A673 (cell line): ENCODE results near the gene KAT2A. TPM values are rescaled to one million over a fixed set of nuclear protein-coding genes. Genes with fewer than 3 reads are reported as not detected.

Experiments used
- BruUV-seq: library from RNA; stranded (reverse); fragments of 400-500 nt; replicated peaks from 2 replicates; lab custom pipeline; 2021; lab: Mats Ljungman, UMichigan
- CTCF ChIA-PET: fragments of 300-600 bp; sonication (Branson Sonifier 250); formaldehyde crosslinking; loops from one replicate; lab custom pipeline; 2022; ENCODE audit warnings: antibody characterized with exemption; lab: Charles Lee
- POLR2A ChIA-PET: fragments of 300-600 bp; sonication (Branson Sonifier 250); formaldehyde crosslinking; loops from one replicate; lab custom pipeline; 2022; ENCODE audit warnings: antibody characterized with exemption; ENCODE audit not compliant: low non-redundant PET; lab: Charles Lee
- DNase-seq: peaks from one replicate; pipeline ENCODE4 v3.0.0-alpha.2; 2015; ENCODE audit warnings: low spot score
- H3K27ac ChIP-seq: fragments of 200-600 bp; sonication (generic); 2 replicates; pipeline ENCODE4 v1.5.1; 2016; ENCODE audit warnings: mixed run types, low read depth, mild to moderate bottlenecking, mixed read lengths, antibody characterized with exemption, low read length; ENCODE audit not compliant: poor library complexity, severe bottlenecking
- H3K27me3 ChIP-seq: fragments of 200-600 bp; sonication (generic); replicated peaks from 2 replicates; pipeline ENCODE4 v1.6.1; 2017; ENCODE audit warnings: mixed run types, low read depth, mild to moderate bottlenecking, mixed read lengths, antibody characterized with exemption, low read length; ENCODE audit not compliant: insufficient read depth, poor library complexity
- H3K36me3 ChIP-seq: fragments of 200-600 bp; sonication (generic); 2 replicates; pipeline ENCODE4 v1.6.1; 2016; ENCODE audit warnings: mixed run types, mild to moderate bottlenecking, mixed read lengths, antibody characterized with exemption, low read length; ENCODE audit not compliant: insufficient read depth, poor library complexity, severe bottlenecking
- H3K4me1 ChIP-seq: fragments of 200-600 bp; sonication (generic); 2 replicates; pipeline ENCODE4 v1.6.1; 2017; ENCODE audit warnings: mixed run types, mild to moderate bottlenecking, mixed read lengths, antibody characterized with exemption, low read length; ENCODE audit not compliant: insufficient read depth, poor library complexity, severe bottlenecking
- H3K4me3 ChIP-seq: fragments of 200-600 bp; sonication (generic); 2 replicates; pipeline ENCODE4 v1.5.1; 2016; ENCODE audit warnings: low read depth, mixed run types, mild to moderate bottlenecking, mixed read lengths, low read length; ENCODE audit not compliant: poor library complexity, severe bottlenecking
- H3K9me3 ChIP-seq: fragments of 200-600 bp; sonication (generic); 2 replicates; pipeline ENCODE4 v1.6.1; 2016; ENCODE audit warnings: mixed run types, low read depth, mild to moderate bottlenecking, mixed read lengths, antibody characterized with exemption, low read length; ENCODE audit not compliant: poor library complexity, severe bottlenecking
- CTCF ChIP-seq: fragments of 300-800, 200-600 bp; sonication (generic); conservative IDR thresholded peaks from 2 replicates; pipeline ENCODE4 v1.5.1; 2017; ENCODE audit warnings: low read depth, mild to moderate bottlenecking, antibody characterized with exemption, low read length, moderate library complexity, mixed read lengths
- EZH2 ChIP-seq: fragments of 200-600 bp; sonication (generic); IDR thresholded peaks from 2 replicates; pipeline ENCODE4 v1.6.1; 2017; ENCODE audit warnings: borderline replicate concordance, low read depth, mild to moderate bottlenecking, mixed read lengths, antibody characterized with exemption, low read length; ENCODE audit not compliant: poor library complexity, severe bottlenecking
- intact Hi-C: fragments of 100-400 bp; cut with micrococcal nuclease; formaldehyde crosslinking; loops from one replicate; pipeline ENCODE4 v1.10.0; 2022; ENCODE audit not compliant: unreplicated experiment
- total RNA-seq: library from RNA; stranded (reverse); gene quantifications from 2 replicates; pipeline ENCODE4 v1.2.3, GENCODE V29; 2021

Gene KAT2A
- total RNA-seq, 1 experiment from 2014 or later: 30.3 TPM

DNA sequence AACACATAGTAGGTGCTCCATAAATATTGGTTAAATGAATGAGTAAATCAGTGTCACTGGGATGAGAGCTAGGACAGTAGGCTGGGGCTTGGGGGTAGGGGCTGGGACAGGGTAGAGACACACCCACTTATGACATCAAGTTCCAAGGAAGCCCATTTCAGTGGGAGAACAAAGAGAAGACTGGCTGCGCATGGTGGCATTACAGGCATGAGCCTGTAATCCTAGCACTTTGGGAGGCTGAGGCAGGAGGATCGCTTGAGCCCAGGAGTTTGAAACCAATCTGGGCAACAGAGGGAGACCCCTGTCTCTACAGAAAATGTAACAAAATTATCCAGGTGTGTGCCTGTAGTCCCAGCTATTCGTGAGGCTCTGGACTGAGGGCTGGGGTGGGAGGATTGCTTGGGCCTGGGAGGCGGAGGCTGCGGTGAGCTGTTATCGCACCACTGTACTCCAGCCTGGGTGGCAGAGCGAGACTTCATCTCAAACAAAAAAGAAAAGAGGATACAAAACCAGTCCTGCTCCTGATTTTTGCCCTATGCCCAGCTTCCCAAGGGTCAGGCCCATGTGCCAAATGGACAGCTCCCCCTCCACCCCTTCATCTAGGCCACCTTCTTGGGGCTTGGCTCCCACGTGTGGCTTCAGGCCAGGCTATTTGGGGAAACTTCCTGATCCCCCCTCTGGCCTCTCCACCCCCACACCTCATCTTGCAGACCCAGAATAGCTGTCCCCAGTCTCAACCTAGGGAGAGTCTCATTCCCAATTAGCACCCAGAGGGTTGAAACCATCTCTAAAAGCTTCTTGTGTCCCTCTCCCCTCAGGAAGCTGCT is 30.0 kb downstream of the KAT2A start:
- CTCF ChIA-PET: interaction anchor here (0.8 kb wide), 1 partner anchor 10 kb away, joined by 3 read pairs; no protein-coding TSS in a partner anchor
- BruUV-seq: no TSS peak
- Histone ChIP-seq H3K9me3 (no peaks in the 10 kb centered on the region), H3K4me1 (no peaks in the 10 kb centered on the region), H3K36me3 (no peaks in the 10 kb centered on the region), H3K27ac (no peak overlapping the region), H3K4me3 (no peak overlapping the region), H3K27me3 (no peaks in the 10 kb centered on the region)
- no peak for TF ChIP-seq CTCF
- TF ChIP-seq EZH2: no peak
- POLR2A ChIA-PET: interaction anchor here (0.5 kb wide), 1 partner anchor 912 kb away, joined by 12 read pairs; no protein-coding TSS in a partner anchor
- DNase-seq: no peak
- intact Hi-C loops: no loop called here

GRCh38 chr17:42088736-42089135 is 32.4 kb downstream of the KAT2A start:
- Histone ChIP-seq H3K9me3 (no peaks in the 10 kb centered on the region), H3K4me1 (no peaks in the 10 kb centered on the region), H3K36me3 (no peaks in the 10 kb centered on the region), H3K27ac (no peak overlapping the region), H3K4me3 (no peak overlapping the region), H3K27me3 (no peaks in the 10 kb centered on the region)
- ChIA-PET POLR2A (no interaction called here), CTCF (no interaction called here)
- intact Hi-C loops: no loop called here
- no peak for TF ChIP-seq EZH2
- TF ChIP-seq CTCF: no peak
- BruUV-seq: no TSS peak
- DNase-seq: no peak

DNA sequence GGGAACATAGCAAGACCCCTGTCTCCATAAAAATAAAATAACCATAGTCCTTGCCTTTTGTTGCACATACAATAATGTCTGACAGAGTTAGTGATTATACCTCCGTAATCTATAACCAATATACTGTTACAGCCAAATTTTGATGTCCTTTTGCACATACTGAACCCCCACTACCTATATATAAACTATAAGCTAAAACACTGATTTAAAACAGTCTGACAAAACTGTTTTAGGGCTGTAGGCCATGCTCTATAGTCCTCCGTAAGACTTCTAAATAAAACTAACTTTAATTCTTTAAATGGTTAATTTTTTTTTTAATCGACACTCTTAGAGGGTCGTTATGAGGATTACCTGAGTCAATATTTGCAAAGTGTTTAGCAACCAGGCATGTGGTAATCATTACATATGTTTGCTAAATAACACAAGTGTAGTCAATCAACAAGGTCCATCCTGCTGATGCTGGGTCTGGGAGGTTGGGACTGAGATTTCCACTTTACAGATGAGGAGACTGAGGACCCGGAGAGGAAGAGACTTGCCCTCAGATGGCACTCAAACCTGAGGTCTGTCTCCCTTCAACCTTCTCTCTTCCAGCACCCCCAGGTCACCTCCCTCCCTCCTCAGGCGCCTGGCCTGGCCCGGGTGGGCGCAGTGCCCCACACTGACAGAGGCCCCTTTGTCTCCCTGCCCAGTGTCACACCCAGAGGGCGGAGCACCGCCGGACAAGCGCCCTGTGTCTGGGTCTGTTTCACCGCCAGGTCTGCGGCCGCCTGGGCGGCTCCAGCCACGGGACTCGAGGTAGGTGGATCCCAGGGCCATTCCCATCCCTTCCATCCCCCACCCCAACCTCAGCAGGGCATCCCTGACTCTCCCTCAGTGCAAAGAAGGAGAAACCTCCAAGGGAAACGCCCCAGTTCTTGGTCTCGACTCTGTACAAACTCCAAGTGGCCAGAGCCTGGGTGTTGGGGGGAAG is 33.1 kb downstream of the KAT2A start:
- H3K36me3 ChIP-seq: no peaks in the 10 kb centered on the region
- CTCF ChIA-PET: no interaction called here
- H3K27ac ChIP-seq: no peak overlapping the region
- no peaks in the 10 kb centered on the region for H3K9me3 ChIP-seq
- no peaks in the 10 kb centered on the region for H3K4me1 ChIP-seq
- intact Hi-C loops: no loop called here
- DNase-seq: no peak
- TF ChIP-seq EZH2: no peak
- no peak for TF ChIP-seq CTCF
- POLR2A ChIA-PET: no interaction called here
- no peak overlapping the region for H3K4me3 ChIP-seq
- BruUV-seq: no TSS peak
- no peaks in the 10 kb centered on the region for H3K27me3 ChIP-seq
